ENCODE measurements around the gene WDFY2.

WDFY2 gene

GRCh38 chr13:51742611-51743010 is 158.3 kb downstream of the WDFY2 start:
- H3K79me2 ChIP-seq (ENCODE audit: low read length), result no peaks in the 10 kb centered on the region
- no peaks in the 10 kb centered on the region for H3K27me3 ChIP-seq (ENCODE audit: low read depth, low read length)
- H3K9ac ChIP-seq (ENCODE audit: low read length), result no peak overlapping the region
- H4K20me1 ChIP-seq (ENCODE audit: insufficient read depth, low read length), result no peaks in the 10 kb centered on the region
- no peak overlapping the region for H3K4me2 ChIP-seq (ENCODE audit: low read length)
- peaks cover 33% of the 10 kb centered on the region for H3K36me3 ChIP-seq (replicated peaks; ENCODE audit: low read depth, low read length)
- no peak overlapping the region for H3K4me3 ChIP-seq (ENCODE audit: low read length)
- H3K27ac ChIP-seq (ENCODE audit: low read length), result no peak overlapping the region
- no peak for TF ChIP-seq CTCF (IDR thresholded peaks at IDR 0.05; ENCODE audit: low read depth, low read length)
- TF ChIP-seq EZH2phosphoT487 (IDR thresholded peaks at IDR 0.05; ENCODE audit: low read depth), result no peak
- H3K9me3 ChIP-seq (ENCODE audit: insufficient read depth, low read length), result peaks cover 4% of the 10 kb centered on the region; the same call in 1 of the 2 replicates
- no peaks in the 10 kb centered on the region for H3K4me1 ChIP-seq (ENCODE audit: low read length)
- no peak overlapping the region for H2AFZ ChIP-seq (ENCODE audit: low read depth, low read length)

GRCh38 chr13:51745243-51745642 is 161.0 kb downstream of the WDFY2 start:
- TF ChIP-seq EZH2phosphoT487 (IDR thresholded peaks at IDR 0.05; ENCODE audit: low read depth), result no peak
- TF ChIP-seq CTCF (IDR thresholded peaks at IDR 0.05; ENCODE audit: low read depth, low read length), result no peak
- H3K27me3 ChIP-seq (ENCODE audit: low read depth, low read length), result no peaks in the 10 kb centered on the region
- H3K79me2 ChIP-seq (ENCODE audit: low read length), result no peaks in the 10 kb centered on the region
- peaks cover 47% of the 10 kb centered on the region for H3K36me3 ChIP-seq (replicated peaks; ENCODE audit: low read depth, low read length)
- no peak overlapping the region for H3K4me2 ChIP-seq (ENCODE audit: low read length)
- no peak overlapping the region for H2AFZ ChIP-seq (ENCODE audit: low read depth, low read length)
- no peaks in the 10 kb centered on the region for H3K4me1 ChIP-seq (ENCODE audit: low read length)
- peaks cover 18% of the 10 kb centered on the region for H3K9me3 ChIP-seq (ENCODE audit: insufficient read depth, low read length)
- no peaks in the 10 kb centered on the region for H4K20me1 ChIP-seq (ENCODE audit: insufficient read depth, low read length)
- no peak overlapping the region for H3K27ac ChIP-seq (ENCODE audit: low read length)
- H3K4me3 ChIP-seq (ENCODE audit: low read length), result no peak overlapping the region
- no peak overlapping the region for H3K9ac ChIP-seq (ENCODE audit: low read length)

GRCh38 chr13:51746802-51747201 is 162.5 kb downstream of the WDFY2 start:
- Histone ChIP-seq H3K4me1 (ENCODE audit: low read length) (no peaks in the 10 kb centered on the region), H3K9me3 (ENCODE audit: insufficient read depth, low read length) (peaks cover 18% of the 10 kb centered on the region), H3K9ac (ENCODE audit: low read length) (no peak overlapping the region), H3K4me3 (ENCODE audit: low read length) (no peak overlapping the region), H2AFZ (ENCODE audit: low read depth, low read length) (no peak overlapping the region), H3K36me3 (replicated peaks; ENCODE audit: low read depth, low read length) (peaks cover 45% of the 10 kb centered on the region), H3K27me3 (ENCODE audit: low read depth, low read length) (no peaks in the 10 kb centered on the region), H3K4me2 (ENCODE audit: low read length) (no peak overlapping the region), H3K27ac (ENCODE audit: low read length) (no peak overlapping the region), H4K20me1 (ENCODE audit: insufficient read depth, low read length) (no peaks in the 10 kb centered on the region), H3K79me2 (ENCODE audit: low read length) (no peaks in the 10 kb centered on the region)
- TF ChIP-seq CTCF (IDR thresholded peaks at IDR 0.05; ENCODE audit: low read depth, low read length) (no peak), EZH2phosphoT487 (IDR thresholded peaks at IDR 0.05; ENCODE audit: low read depth) (no peak)

GRCh38 chr13:51747438-51748434 is 163.5 kb downstream of the WDFY2 start:
- Histone ChIP-seq H3K4me2 (ENCODE audit: low read length) (no peak overlapping the region), H3K36me3 (replicated peaks; ENCODE audit: low read depth, low read length) (peaks cover 50% of the 10 kb centered on the region), H3K4me1 (ENCODE audit: low read length) (no peaks in the 10 kb centered on the region), H2AFZ (ENCODE audit: low read depth, low read length) (no peak overlapping the region), H3K27ac (ENCODE audit: low read length) (no peak overlapping the region), H3K4me3 (ENCODE audit: low read length) (no peak overlapping the region), H4K20me1 (ENCODE audit: insufficient read depth, low read length) (no peaks in the 10 kb centered on the region), H3K9ac (ENCODE audit: low read length) (no peak overlapping the region), H3K9me3 (ENCODE audit: insufficient read depth, low read length) (peaks cover 18% of the 10 kb centered on the region), H3K27me3 (ENCODE audit: low read depth, low read length) (no peaks in the 10 kb centered on the region), H3K79me2 (ENCODE audit: low read length) (no peaks in the 10 kb centered on the region)
- TF ChIP-seq EZH2phosphoT487 (IDR thresholded peaks at IDR 0.05; ENCODE audit: low read depth) (no peak), CTCF (IDR thresholded peaks at IDR 0.05; ENCODE audit: low read depth, low read length) (no peak)
